ENCODE measurements around the gene PIWIL4.
"Not testable (repeated sequence)": the region's sequence is repeated elsewhere in the genome, so short reads cannot be mapped to it uniquely, and the experiment has no call there.

The PIWIL4 gene

DNA sequence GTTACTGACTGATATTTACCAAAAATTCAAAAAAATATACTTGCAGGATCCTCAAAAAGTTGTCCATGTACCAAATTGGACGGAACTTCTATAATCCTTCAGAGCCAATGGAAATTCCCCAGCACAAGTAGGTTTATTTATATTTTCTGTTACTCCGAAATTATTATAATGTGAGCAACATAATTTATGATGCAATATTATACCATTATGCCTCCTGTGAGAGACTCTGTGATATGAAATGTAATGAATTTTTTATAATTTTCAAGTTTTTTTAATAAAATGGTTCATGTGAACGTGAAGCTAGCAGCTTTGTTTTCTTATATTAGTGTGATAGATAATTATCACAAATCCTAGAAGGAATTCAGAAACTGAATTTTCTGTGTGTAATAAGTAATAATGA is 18.2 kb downstream of the PIWIL4 start:
- DNase-seq (ENCODE audit: low spot score), result no peak

DNA sequence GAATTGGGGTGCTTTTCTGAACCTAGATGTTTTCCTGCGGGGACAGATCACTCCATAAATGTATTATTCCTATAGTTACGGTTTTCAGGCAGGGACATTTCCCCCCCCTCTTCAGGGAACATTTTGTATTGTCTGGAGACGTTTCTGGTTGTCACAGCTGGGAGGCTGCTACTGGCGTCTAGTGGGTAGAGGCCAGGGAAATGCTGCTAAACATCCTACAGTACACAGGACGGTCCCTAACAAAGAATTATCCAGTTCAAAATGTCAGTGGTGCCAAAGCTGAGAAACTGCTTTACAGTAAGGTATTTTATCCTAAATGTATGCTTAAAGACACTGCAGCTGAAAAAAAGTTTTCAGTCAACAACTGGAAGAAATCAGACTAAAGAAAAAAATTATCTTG is 19.4 kb downstream of the PIWIL4 start:
- no peak for DNase-seq (ENCODE audit: low spot score)

- no peak for DNase-seq (ENCODE audit: low spot score)
Measured at GRCh38 chr11:94586978-94587377, 19.8 kb downstream of the PIWIL4 start.

- DNase-seq (ENCODE audit: low spot score), result no peak
Measured at GRCh38 chr11:94588366-94588942, 21.3 kb downstream of the PIWIL4 start.

GRCh38 chr11:94590352-94591041 is 23.3 kb downstream of the PIWIL4 start:
- no peak for DNase-seq (ENCODE audit: low spot score)

DNA sequence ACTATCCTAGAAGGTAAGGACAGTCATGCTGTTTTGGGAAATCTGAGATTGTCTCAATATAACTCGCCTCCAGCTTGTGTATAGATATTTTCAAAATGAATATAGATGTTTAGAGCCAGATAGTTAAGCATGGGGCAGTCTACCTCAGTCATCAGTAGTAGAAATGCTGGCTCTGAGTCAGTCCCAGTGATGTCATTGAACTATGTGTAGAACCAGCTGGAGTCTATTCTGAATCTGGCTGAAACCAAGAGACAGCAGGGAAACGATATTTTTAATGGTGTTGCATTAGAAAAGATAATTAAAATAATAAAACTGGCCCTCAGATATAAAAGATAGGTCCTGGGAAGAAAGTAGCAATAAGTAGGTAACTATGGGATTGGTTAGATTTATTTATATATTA is 25.9 kb downstream of the PIWIL4 start:
- DNase-seq (ENCODE audit: low spot score), result no peak

- DNase-seq (ENCODE audit: low spot score), result no peak
Measured at GRCh38 chr11:94595076-94595475, 27.9 kb downstream of the PIWIL4 start.

DNA sequence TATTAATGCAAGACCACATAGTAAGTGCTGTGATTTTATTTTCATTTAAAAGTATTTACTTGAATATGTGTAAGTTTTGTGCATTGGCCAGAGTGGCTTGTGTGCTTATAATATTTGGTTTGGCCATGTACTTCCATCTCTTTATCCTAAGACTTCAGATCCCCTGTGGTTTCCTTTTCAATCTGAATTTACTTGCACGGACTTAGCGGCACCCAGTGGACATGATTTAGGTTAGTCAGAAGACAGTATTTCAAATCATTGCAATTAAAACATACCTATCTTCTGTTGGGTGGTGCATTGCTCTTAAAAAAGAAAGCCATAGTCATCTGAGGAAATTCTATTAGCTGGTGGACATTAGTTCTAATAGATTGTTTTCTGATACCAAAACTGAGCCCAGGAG is 30.7 kb downstream of the PIWIL4 start:
- no peak for DNase-seq (ENCODE audit: low spot score)

GRCh38 chr11:94599510-94599909 is 32.3 kb downstream of the PIWIL4 start:
- no peak for DNase-seq (ENCODE audit: low spot score)

DNA sequence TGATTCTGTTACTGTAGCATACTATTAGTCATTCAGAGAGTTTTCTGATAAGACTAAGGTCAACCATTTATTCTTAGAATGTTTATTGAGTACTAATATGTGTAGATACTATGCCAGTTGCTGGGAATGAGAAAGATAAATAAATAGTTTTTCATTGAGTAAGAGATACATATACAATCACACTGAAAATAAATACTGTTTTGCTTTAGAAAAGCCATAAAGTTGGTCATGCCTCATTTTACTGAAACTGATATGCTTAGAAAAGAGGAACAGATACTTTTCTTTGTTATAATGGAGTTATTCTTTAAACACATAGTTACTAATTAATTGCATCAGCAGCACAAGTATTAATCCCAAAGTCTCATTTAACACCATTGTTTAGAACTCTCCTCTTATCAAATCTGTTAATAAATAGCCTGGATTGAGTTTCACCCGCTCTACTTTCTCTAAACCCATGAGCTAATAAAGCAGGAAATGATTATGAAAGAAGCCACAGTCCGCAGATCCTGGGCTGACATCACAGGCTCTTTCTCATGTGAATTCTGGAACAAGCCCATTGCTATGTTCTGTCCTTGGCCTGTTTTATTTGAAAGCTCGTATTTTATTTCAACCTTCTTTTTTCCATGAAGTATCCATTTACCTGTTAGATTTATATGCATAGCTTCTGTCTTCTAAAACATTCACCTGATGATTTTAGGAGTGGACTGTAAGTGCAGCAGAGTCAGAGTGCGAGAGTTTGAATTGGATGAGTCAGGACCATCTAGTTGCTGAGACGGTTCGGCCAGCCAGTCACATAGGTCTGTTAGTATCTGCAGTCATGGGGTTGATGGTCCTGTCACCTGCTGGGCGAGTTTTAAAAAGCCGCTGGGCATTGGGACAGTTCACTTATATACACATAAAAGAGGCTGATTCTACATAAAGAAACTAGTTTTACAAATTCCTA is 35.5 kb downstream of the PIWIL4 start:
- DNase-seq (ENCODE audit: low spot score), result no peak

GRCh38 chr11:94603587-94603986 is 36.4 kb downstream of the PIWIL4 start:
- DNase-seq (ENCODE audit: low spot score), result no peak

GRCh38 chr11:94604482-94604881 is 37.3 kb downstream of the PIWIL4 start:
- DNase-seq (ENCODE audit: low spot score), result no peak

DNA sequence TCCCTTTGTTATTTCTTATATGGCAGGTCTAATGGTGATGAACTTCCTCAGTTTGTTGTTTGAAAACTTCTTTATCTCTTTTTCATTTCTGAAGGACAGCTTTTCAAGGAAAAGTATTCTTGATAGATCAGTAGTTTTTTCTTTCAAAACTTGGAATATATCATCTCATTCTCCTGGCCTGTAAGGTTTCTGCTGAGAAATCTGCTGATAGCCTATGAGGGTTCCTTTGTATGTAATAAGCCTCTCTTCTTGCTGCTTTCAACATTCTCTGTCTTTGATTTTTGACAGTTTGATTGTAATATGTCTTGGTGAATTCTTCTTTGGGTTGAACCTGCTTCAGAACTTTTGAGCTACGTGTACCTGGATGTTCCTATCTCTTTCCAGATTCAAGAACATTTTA is 46.0 kb downstream of the PIWIL4 start:
- no peak for DNase-seq (ENCODE audit: low spot score)

DNA sequence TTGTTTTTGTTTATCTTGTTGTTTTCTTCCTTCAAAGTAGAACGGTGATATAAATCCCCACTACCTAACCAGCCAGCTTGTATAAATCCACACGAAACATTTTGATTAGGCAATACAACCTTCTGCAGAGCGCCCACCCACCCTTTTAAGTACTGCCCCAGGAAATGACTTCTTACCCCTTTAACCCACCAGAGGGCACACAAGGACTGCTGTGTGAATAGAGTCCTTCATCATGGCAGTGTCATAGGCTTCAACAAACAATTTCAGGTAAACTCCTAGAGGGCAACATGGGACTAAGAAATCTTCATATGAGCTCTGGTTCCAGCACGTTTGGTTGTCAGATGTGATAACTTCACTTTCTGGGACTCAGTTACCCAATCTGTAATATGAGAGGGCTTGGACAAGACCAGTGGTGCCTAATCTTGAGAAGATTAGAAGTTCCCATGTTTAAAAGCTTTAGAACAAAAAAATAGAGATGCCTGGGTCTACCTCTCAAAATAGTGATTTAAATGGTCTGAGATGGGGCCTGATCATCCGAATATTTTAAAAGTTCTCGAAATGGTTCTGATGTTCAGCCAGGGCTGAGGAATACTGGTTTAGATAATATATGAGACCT is 56.1 kb downstream of the PIWIL4 start:
- DNase-seq (ENCODE audit: low spot score), result peak; percentile 14

GRCh38 chr11:94625422-94625821 is 58.3 kb downstream of the PIWIL4 start:
- not testable (repeated sequence) for DNase-seq (ENCODE audit: low spot score)

DNA sequence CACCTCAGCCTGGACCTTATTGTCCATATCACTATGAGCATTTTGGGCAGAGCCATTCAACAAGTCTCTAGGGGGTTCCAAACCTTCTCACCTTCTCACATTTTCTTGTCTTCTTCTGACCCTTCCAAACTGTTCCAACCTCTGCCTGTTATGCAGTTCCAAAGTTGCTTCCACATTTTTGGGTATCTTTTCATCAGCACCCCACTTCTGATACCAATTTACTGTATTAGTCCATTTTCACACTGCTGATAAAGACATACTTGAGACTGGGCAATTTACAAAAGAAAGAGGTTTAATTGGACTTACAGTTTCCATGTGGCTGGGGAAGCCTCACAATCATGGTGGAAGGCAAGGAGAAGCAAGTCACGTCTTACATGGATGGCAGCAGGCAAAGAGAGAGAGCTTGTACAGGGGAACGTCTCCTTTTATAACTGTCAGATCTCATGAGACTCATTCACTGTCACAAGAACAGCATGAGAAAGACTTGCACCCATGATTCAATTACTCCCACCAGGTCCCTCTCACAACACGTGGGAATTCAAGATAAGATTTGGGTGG is 59.9 kb downstream of the PIWIL4 start:
- DNase-seq (ENCODE audit: low spot score), result not testable (repeated sequence)

GRCh38 chr11:94629741-94630140 is 62.6 kb downstream of the PIWIL4 start:
- DNase-seq (ENCODE audit: low spot score), result no peak

DNA sequence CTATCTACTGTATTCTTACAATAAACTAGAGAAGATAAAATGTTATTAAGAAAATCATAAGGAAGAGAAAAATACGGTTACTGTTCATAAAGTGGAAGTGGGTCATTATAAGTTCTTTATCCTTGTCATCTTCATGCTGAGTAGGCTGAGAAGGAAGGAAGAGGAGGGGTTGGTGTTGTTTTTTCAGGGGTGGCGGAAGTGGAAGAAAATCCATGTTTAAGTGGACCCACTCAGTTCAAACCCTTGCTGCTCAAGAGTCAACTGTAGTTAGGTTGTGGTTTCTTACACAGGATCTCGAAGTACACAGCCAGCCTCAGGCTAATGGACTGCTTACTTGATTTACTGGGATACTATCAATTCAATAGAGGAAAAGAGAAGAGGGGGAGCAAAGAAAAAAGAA is 63.1 kb downstream of the PIWIL4 start:
- DNase-seq (ENCODE audit: low spot score), result no peak

DNA sequence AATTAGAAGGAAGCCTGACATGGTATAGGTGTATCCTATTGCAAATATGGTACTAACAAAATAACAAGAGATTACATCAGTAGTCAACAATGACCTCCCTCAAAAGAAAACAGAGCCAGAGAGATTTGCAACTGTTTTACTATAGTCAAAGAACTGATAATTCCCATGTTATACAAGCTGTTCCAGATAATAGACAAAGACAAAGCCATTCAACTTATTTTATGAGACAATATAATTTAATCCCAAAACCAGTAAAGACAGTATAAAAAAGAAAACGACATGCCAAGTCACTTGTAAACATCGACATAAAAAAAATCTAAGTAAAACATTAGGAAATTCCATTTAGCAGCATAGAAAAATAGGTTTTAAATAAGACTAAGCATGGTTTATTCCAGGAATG is 65.2 kb downstream of the PIWIL4 start:
- no peak for DNase-seq (ENCODE audit: low spot score)

DNA sequence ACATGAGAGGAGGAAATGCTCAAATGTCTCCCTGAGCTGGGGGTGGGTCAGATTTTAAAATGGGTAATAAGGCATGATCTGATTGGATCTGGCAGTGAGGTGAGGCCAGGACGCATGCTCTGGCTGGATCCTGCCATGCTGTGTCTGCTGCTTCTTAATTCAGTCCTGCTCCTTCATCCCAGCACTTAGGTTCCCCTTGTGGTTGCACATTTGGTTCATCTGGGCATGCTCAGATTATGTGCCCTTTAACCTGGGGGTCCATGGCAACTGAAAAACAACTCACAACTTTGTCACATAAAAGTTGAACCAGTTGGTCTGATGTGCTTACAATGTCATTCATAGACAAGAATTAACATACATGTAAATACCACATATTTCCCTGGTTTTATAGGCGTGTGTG is 67.9 kb downstream of the PIWIL4 start:
- no peak for DNase-seq (ENCODE audit: low spot score)

DNA sequence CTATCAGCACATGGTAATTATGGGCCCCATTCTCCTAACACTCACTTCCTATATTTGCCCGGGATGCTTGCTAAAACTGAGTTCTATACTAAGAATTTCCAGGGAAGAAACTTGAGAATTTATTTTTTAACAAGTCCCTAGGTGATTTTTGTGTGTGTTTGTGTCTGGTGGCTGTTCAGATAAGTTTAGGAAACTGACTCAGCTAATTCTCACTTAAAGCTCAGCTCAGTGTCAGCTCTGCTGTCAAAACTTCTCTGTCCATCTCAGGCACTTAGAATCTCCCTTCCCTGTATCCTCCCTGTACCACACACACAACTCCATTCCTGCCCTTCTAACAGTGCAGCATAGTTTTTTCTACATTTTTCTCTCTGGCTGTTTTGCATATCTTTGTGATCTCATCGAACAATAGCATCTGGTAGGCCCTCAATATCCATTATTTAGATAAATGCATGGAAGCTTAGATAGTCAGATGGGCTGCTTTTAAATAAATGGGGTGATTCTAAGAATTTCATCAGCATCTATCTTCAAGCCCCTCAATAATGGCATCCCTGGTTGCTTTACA is 69.3 kb downstream of the PIWIL4 start:
- no peak for DNase-seq (ENCODE audit: low spot score)
